ENCODE data around the gene COL21A1.
"Not testable (repeated sequence)": the region's sequence is repeated elsewhere in the genome, so short reads cannot be mapped to it uniquely, and the experiment has no call there.

Gene COL21A1

GRCh38 chr6:56017198-56017597, 230.2 kb downstream of the COL21A1 start:
- DNase-seq (ENCODE audit: low read depth, low spot score): no peak

GRCh38 chr6:56014039-56014438, 233.3 kb downstream of the COL21A1 start:
- DNase-seq (ENCODE audit: low read depth, low spot score): not testable (repeated sequence)

GRCh38 chr6:56009636-56010035, 237.7 kb downstream of the COL21A1 start:
- no peak for DNase-seq (ENCODE audit: low read depth, low spot score)

Data from iPS DF 19.7 (cell line).